Psoas muscle (tissue), 8 donors: ENCODE measurements around the gene FAM222A. TPM values are rescaled to one million over a fixed set of nuclear protein-coding genes. Genes with fewer than 3 reads are reported as not detected.

ENCODE experiments used
- ATAC-seq, 4 donors: fragments of 200-7000 bp; cut with Tn5 transposase; one replicate each; pipeline ENCODE4 v1.9.1; 2020; ENCODE audit warnings: moderate library complexity in 3 of 4, mild to moderate bottlenecking in 2 of 4
- DNase-seq, 2 donors: peaks; one replicate each; pipeline ENCODE4 v3.0.0-alpha.2; 2020
- H3K27ac ChIP-seq: fragments of 200-600 bp; one replicate; pipeline ENCODE4 v1.8.0; 2022
- H3K27me3 ChIP-seq, 3 donors: fragments of 200-600 bp in 1 of 3; one replicate each; pipeline versions ENCODE4 v1.6.1 to v1.8.0; 2013 to 2022; ENCODE audit warnings: low read length in 2 of 3, mild to moderate bottlenecking in 2 of 3, moderate library complexity in 1 of 3; ENCODE audit not compliant: insufficient read depth in 3 of 3
- H3K36me3 ChIP-seq, 2 donors: fragments of 200-600 bp in 1 of 2; one replicate each; pipeline versions ENCODE4 v1.6.1 to v1.8.0; 2013 to 2022; ENCODE audit warnings: low read depth in 1 of 2, mild to moderate bottlenecking in 1 of 2, moderate library complexity in 1 of 2; ENCODE audit not compliant: insufficient read depth in 1 of 2
- H3K4me1 ChIP-seq: fragments of 200-600 bp; one replicate; pipeline ENCODE4 v1.8.0; 2022
- H3K4me3 ChIP-seq: fragments of 200-600 bp; one replicate; pipeline ENCODE4 v1.8.0; 2022; ENCODE audit warnings: mild to moderate bottlenecking
- H3K9me3 ChIP-seq: fragments of 200-600 bp; one replicate; pipeline ENCODE4 v1.8.0; 2022
- CTCF ChIP-seq: fragments of 200-600 bp; IDR thresholded peaks from one replicate; pipeline ENCODE4 v1.8.0; 2022; ENCODE audit warnings: antibody characterized with exemption
- WGBS, 3 donors: extraction: QIAGEN DNeasy Blood & Tissue Kit; methylation state at CpG; one replicate each; pipeline versions ENCODE4 v1.1.6 to v1.1.7; 2013; 5-methylcytosine and 5-hydroxymethylcytosine counted together
- intact Hi-C, 2 donors: fragments of 100-400 bp; cut with DNase I; formaldehyde crosslinking; loops; one replicate each; pipeline versions ENCODE4 v1.11.0 to v1.14.2; 2022
- polyA plus RNA-seq, 3 donors: library from polyadenylated mRNA; stranded (reverse); fragments of 200-250 nt; gene quantifications; one replicate each; pipeline ENCODE4 v1.2.3, GENCODE V29; 2013
- total RNA-seq, 4 donors: library from RNA; stranded (reverse); fragmentation: NEBNext Ultra II Directional in 2 of 4; extraction: Animal tissue kit (Norgen Biotek cat#: 25700) in 2 of 4; gene quantifications; one replicate each; pipeline versions ENCODE4 v1.2.1 to v1.2.4, GENCODE V29; 2021 to 2023
- donor health status: healthy with polysubstance abuse.
- donor health status: DM: no; HTN: no; CAD: no; lungs with moderate emphysema.
- donor health status: Bipolar disorder and iron deficiency.
- donor health status: healthy.
- donor health status: DM: yes; HTN: yes; CAD: no.
- donor health status: DM: no; HTN: no; CAD: no.
- donor health status: DM: no; HTN: no; CAD: no.
- donor health status: DM: yes; HTN: yes; CAD: no.

The FAM222A gene
- total and polyA plus RNA-seq, 7 donors, result 0.59 to 15.8 (median 5.1) TPM

DNA sequence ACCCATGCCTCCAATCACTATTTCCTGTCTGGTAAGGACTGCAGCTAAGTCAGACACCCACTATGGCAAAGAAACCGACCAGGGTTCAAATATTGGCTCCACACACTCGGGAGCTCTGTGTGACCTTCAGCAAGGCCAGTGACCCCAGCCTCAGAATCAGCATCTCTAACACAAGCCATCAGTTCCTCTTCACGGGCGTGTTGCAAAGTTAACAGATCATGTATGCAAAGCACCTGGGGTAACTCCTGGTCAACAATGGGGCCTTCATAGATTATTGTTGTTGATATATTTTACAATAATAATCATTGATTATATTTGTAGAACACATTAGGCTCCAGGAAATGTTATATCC lies 6.2 kb upstream of the FAM222A start:
- TF ChIP-seq CTCF, result no peak
- Histone ChIP-seq H3K27ac (no peak overlapping the region), H3K27me3 (no peaks in the 10 kb centered on the region), H3K4me3 (no peak overlapping the region), H3K4me1 (peaks cover 4% of the 10 kb centered on the region), H3K9me3 (no peaks in the 10 kb centered on the region), H3K36me3 (no peaks in the 10 kb centered on the region)
- intact Hi-C loops, result no loop called here
- ATAC-seq (no peak), DNase-seq (no peak)
- 56 to 66% (median 58%) methylated on average over 4 of the region's 4 CpGs for WGBS, 3 donors

- no peak for ATAC-seq
- no peak overlapping the region for H3K27ac ChIP-seq
- intact Hi-C loops, result no loop called here
- no peaks in the 10 kb centered on the region for H3K36me3 ChIP-seq
- no peak for TF ChIP-seq CTCF
- WGBS, 3 donors, result 62 to 72% (median 70%) methylated on average over 5 of the region's 5 CpGs
- H3K4me3 ChIP-seq, result no peak overlapping the region
- no peaks in the 10 kb centered on the region for H3K27me3 ChIP-seq
- peaks cover 7% of the 10 kb centered on the region for H3K4me1 ChIP-seq
- no peaks in the 10 kb centered on the region for H3K9me3 ChIP-seq
- DNase-seq, result no peak
Measured at GRCh38 chr12:109708939-109709338, 4.7 kb upstream of the FAM222A start.

GRCh38 chr12:109709401-109709991 lies 4.1 kb upstream of the FAM222A start:
- intact Hi-C loops, result no loop called here
- Histone ChIP-seq H3K27me3 (no peaks in the 10 kb centered on the region), H3K27ac (no peak overlapping the region), H3K9me3 (no peaks in the 10 kb centered on the region), H3K4me3 (no peak overlapping the region), H3K36me3 (no peaks in the 10 kb centered on the region), H3K4me1 (peaks cover 7% of the 10 kb centered on the region)
- 83 to 93% (median 87%) methylated on average over 11 of the region's 11 CpGs for WGBS, 3 donors
- TF ChIP-seq CTCF, result no peak
- no peak for DNase-seq
- ATAC-seq, result no peak

DNA sequence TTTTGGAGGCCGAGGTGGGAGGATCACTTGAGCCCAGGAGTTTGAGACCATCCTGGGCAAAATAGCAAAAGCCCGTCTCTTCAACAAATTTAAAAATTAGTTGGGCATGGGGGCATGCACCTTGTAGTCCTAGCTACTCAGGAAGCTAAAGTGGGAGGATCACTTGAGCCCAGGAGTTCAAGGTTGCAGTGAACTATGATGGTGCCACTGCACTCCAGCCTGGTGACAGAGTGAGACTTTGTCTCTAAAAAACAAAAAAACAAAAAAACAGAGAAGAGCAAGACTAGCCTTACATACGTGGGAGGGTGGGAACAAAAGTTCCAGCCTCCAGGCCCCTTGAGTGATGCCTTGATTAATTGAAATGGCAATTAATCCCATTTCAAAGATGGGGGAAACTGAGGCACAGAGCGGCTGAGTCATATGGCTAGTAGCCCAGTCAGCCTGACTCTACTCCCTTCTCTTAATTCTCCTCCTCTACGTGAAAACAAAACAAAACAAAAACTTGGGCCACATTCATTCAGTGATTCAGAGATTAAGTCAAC lies 3.3 kb upstream of the FAM222A start:
- 81 to 89% (median 86%) methylated on average over 5 of the region's 5 CpGs for WGBS, 3 donors
- Histone ChIP-seq H3K36me3 (no peaks in the 10 kb centered on the region), H3K4me3 (no peak overlapping the region), H3K4me1 (peaks cover 14% of the 10 kb centered on the region), H3K9me3 (no peaks in the 10 kb centered on the region), H3K27me3 (no peaks in the 10 kb centered on the region), H3K27ac (no peak overlapping the region)
- intact Hi-C loops, result no loop called here
- DNase-seq (no peak), ATAC-seq (no peak)
- no peak for TF ChIP-seq CTCF
